Activated naive CD4-positive, alpha-beta T cell treated with anti-CD3 and anti-CD28 coated beads, Interleukin-2, amount 50 U/mL, for 24 hours (primary cell): Measurements from ENCODE around the gene MMP3.

Experiments
- H3K27ac Mint-ChIP-seq: one replicate; pipeline ENCODE4 v1.8.0; 2021; ENCODE audit warnings: mild to moderate bottlenecking, mixed read lengths
- H3K27me3 Mint-ChIP-seq: one replicate; pipeline ENCODE4 v1.8.0; 2021; ENCODE audit warnings: mixed read lengths
- H3K36me3 Mint-ChIP-seq: one replicate; pipeline ENCODE4 v1.8.0; 2021; ENCODE audit warnings: mixed read lengths
- H3K4me1 Mint-ChIP-seq: one replicate; pipeline ENCODE4 v1.8.0; 2021; ENCODE audit warnings: mixed read lengths
- H3K4me3 Mint-ChIP-seq: one replicate; pipeline ENCODE4 v1.8.0; 2021; ENCODE audit warnings: mild to moderate bottlenecking, mixed read lengths
- H3K9me3 Mint-ChIP-seq: one replicate; pipeline ENCODE4 v1.8.0; 2021; ENCODE audit warnings: mixed read lengths

MMP3 gene

DNA sequence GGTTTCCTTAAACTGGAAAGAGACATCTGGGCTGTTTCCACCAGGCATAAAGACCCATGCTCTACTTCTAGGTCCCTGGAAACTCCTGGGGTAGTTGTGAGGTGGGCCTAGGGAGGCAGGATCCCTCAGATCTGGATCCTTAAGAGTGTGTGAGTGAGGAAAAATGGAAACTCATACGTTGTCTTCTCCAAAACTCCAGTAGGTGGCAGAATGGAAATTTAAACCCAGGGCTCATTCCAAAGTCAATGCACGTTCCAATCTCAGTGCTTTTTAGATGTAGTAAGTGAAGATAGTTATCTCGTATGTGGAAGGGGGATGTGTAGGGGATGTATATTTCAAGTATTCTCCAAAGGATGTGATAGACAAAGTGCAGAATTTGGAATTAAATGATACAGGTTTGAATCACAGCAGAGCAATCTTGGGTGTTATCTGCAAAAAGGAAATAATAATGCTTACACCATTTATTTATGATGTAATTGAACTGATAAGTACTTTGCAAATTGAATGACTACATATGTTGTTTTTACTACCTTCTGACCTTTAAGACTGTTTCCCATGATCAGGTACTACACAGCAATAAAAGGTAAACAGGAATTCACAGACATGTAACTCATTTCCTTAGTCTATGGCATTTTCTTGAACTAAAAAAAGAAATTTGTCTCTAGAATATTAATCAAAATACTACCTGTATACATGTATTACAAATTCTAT lies 32.3 kb downstream of the MMP3 start:
- Mint-ChIP-seq H3K9me3 (no peaks in the 10 kb centered on the region), H3K4me3 (no peak overlapping the region), H3K36me3 (no peaks in the 10 kb centered on the region), H3K27me3 (peaks cover 1% of the 10 kb centered on the region), H3K4me1 (no peaks in the 10 kb centered on the region), H3K27ac (no peak overlapping the region)

DNA sequence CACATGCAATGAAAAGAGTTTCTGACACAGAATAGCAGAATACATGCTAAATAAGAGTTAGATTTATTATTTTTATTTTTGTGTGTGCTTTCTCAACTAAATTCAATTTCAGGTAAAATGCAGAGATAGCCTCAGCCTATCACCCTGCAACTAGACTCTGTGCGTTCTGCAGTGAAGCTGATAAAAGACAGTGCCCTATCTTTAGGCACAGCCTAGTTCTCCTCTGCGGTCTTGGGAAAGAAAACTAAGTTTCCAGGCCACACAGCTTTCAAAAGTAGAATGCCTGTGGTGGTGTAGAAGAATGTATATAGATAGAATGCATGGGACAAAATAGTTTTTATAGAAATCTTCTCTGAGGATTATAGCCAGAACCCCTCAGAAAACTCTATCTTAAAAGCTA lies 33.4 kb downstream of the MMP3 start:
- Mint-ChIP-seq H3K27me3 (peaks cover 1% of the 10 kb centered on the region), H3K9me3 (no peaks in the 10 kb centered on the region), H3K4me1 (no peaks in the 10 kb centered on the region), H3K27ac (no peak overlapping the region), H3K36me3 (no peaks in the 10 kb centered on the region), H3K4me3 (no peak overlapping the region)

DNA sequence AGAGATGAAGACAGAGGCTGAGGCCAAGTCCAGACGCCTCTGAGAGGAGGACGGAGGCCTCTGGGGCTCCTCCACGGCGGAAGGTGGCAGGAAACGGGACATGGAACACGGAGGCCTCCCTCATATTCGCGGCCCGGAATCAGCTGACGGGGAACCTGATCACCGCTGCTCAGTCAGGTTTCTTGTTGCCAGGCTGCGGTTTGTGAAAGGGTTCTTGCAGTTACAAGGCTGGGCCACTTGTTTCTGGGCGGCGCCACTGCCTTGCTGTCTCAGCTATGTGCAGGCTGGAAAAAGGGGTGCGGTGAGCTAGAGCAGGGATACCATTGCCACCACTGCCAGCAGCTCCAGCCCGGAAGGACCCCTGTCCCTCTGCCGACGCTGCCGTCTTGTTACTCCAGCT lies 35.5 kb downstream of the MMP3 start:
- H3K36me3 Mint-ChIP-seq = no peaks in the 10 kb centered on the region
- peaks cover 6% of the 10 kb centered on the region for H3K27me3 Mint-ChIP-seq
- H3K27ac Mint-ChIP-seq = no peak overlapping the region
- H3K4me3 Mint-ChIP-seq = no peak overlapping the region
- no peaks in the 10 kb centered on the region for H3K4me1 Mint-ChIP-seq
- H3K9me3 Mint-ChIP-seq = no peaks in the 10 kb centered on the region

DNA sequence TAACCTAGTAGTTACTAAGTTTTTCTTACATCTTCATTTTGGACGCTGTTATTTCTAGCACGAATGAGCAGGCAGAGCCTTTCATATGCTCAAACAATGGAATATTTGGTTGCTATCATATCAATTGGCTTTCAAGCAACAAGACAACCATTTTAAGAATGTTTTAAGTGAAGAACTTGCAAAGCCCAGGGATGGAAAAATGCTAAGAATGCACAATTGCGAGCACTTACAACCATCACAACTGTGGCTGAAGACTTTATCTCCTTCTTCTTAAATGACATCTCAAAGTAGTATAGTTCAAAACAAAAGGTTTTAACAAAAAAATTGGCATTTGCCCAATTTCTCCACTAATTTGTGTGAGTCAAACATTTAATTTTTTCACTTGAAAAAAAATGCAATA lies 37.1 kb downstream of the MMP3 start:
- Mint-ChIP-seq H3K4me1 (no peaks in the 10 kb centered on the region), H3K27me3 (peaks cover 9% of the 10 kb centered on the region), H3K9me3 (no peaks in the 10 kb centered on the region), H3K36me3 (no peaks in the 10 kb centered on the region), H3K4me3 (no peak overlapping the region), H3K27ac (no peak overlapping the region)

DNA sequence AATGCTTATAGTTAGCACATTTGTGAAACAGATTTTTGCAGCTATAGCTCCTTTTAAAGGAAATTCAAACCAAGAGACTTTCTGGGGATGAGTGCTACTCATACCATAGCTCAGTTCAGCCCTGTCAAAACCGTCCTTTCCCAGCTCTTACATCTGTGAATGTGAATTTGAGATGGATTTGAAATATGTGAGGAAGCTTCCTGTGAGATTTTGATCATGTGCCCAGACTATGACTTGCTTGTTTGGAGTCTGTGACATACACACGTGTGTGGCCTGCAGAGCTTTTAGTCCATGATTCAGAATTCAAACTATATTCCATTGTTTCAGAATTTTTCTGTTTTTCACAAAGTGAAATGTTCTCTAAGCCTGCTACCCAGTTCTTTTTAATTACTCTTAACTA lies 41.1 kb downstream of the MMP3 start:
- Mint-ChIP-seq H3K4me3 (no peak overlapping the region), H3K36me3 (no peaks in the 10 kb centered on the region), H3K27ac (no peak overlapping the region), H3K4me1 (no peaks in the 10 kb centered on the region), H3K9me3 (no peaks in the 10 kb centered on the region), H3K27me3 (peaks cover 8% of the 10 kb centered on the region)

DNA sequence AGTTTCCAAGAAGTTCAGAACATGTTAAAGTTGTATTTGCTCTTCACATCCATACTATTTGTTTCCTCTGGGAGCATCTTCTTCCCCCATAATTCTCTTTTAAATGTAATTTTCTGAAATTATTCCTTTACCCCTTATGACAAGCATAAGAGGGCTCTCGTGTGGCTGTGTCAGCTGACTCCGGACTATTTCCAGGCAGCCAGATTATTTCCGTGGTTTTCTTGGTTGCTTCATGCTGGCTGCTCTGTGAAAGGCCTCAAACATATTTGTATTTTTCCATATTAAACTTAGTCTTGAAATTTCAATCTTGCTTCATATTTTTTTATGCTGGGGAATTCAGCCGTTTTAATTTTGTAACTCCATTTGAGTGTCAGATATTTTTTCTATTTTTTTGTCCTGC lies 42.6 kb downstream of the MMP3 start:
- H3K27me3 Mint-ChIP-seq = peaks cover 8% of the 10 kb centered on the region
- H3K4me3 Mint-ChIP-seq = no peak overlapping the region
- no peak overlapping the region for H3K27ac Mint-ChIP-seq
- H3K9me3 Mint-ChIP-seq = no peaks in the 10 kb centered on the region
- H3K36me3 Mint-ChIP-seq = no peaks in the 10 kb centered on the region
- no peaks in the 10 kb centered on the region for H3K4me1 Mint-ChIP-seq

DNA sequence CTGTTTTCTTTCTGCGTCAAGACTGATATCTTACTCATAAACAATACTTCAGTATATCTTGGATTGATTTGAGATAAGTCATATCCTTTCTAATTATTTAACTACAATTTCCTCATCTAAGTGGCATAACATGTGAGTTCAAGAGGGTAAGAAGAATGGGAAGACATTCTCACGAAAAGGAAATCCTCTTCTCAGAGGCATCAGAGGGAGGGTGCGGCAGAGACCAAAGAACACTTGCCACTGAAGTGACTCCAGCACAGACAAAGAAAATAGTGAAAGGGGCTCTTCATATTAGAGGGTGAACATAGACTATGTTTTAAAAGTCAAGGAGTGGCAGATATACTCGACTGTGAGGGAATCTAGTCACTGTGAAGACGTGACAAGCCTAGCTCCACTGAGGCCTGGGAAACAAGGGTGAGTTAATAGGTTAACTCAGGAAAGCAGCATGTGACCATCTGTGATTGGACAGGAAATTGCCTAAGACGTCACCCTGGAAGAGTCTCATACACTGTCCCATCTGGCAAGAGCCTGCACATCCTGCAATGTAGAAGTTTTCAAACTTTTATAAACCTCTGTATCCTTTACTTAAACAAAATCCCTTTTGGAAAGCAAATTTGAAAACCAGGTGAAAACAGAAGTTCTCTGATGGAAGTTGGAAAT lies 43.6 kb downstream of the MMP3 start:
- H3K27me3 Mint-ChIP-seq = peaks cover 8% of the 10 kb centered on the region
- no peak overlapping the region for H3K27ac Mint-ChIP-seq
- H3K4me3 Mint-ChIP-seq = no peak overlapping the region
- H3K4me1 Mint-ChIP-seq = no peaks in the 10 kb centered on the region
- no peaks in the 10 kb centered on the region for H3K9me3 Mint-ChIP-seq
- no peaks in the 10 kb centered on the region for H3K36me3 Mint-ChIP-seq

DNA sequence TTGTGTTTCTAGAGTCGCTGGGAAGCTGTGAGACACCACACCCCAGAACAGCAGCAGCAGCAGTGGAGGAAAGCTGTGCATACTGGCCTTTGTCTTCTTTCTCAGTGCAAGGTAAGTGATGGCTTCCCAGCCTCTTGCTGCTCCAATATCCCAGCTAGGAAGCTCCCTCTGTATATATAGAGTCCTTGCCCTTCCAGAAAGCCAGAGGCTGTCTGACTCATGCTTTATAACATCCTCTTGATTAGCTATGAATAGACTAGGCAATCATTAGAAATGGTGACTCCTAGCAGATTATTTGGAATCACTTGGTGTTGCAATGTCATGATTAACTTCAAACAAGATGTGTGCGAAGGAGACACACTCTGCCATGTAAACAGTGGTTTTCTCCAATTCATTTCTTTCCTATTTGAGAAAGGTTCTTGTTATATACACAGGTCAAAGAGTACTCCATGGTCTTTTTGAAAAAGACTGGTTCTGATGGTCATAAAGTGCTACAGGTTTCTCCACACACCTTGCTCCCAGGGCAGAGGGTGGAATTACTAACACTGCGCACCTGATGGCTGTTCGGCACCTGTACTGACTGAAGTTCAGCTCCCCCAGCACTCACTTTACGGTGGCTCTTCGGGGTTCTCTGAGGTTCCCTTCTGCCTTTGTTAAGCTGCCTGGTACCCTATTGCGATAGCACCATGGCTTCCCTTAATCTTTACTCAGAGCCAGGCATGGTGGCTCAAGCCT lies 45.2 kb downstream of the MMP3 start, which contains the start of gene MMP1:
Gene MMP1, minus strand, starts transcription at position 149 of the 735 bp plus-strand sequence. Its CDS starts 68 bp downstream, at position 81.
- H3K4me3 Mint-ChIP-seq = no peak within 1 kb of the TSS
- peaks cover 4% of the 10 kb centered on the region for H3K27me3 Mint-ChIP-seq
- H3K36me3 Mint-ChIP-seq = no peaks in the 10 kb centered on the region
- no peak within 1 kb of the TSS for H3K27ac Mint-ChIP-seq
- H3K9me3 Mint-ChIP-seq = no peaks in the 10 kb centered on the region
- no peaks in the 10 kb centered on the region for H3K4me1 Mint-ChIP-seq

DNA sequence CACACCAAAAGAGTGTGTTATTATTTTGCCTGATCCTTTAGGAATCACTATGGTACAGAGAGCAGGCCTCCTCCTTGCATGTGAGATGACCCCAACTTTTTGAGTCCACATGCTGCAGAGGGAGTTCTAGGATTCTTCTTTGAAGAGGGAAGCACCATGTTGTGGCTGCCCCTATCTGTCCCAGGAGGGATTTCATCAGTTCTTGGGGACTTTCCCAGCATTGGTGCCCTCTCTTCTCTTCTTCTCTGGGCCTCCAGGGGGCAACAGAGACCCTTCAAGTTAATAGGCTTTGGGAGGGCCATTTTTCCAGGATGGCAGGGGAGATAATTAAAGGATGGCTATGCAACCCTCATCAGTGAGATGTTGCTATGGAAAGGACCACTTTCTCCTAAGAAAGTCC lies 49.0 kb downstream of the MMP3 start:
- Mint-ChIP-seq H3K4me3 (no peak overlapping the region), H3K4me1 (no peaks in the 10 kb centered on the region), H3K27ac (no peak overlapping the region), H3K27me3 (peaks cover 2% of the 10 kb centered on the region), H3K9me3 (no peaks in the 10 kb centered on the region), H3K36me3 (no peaks in the 10 kb centered on the region)

DNA sequence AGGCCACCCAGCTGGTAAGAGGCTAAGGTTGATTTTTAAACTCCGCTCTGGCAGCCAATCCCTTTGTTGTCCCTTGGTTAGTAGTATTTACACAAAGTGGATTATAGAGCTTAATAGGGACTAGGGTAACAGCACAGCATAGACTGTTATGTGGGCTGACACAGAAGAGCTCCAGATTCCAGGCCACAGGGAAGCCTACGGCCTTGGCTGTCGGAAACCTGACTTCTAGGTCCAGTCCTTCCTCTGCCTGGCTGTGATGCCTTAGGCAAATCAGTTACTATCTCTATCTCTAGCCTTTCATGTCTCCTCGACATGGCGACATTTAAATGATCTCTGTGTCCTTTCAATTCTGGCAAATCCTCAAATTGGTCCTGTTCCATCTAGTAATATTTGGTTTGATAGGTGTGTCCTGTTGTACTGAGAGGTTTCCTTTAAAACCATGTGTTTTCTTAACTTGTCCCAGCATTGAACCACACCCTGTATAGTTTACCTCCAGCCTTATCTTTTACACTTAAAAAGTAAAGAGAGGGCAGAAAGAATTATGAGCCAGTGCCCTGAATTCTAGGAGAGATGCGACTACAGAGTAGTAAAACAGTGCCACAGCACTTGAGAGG lies 49.6 kb downstream of the MMP3 start:
- Mint-ChIP-seq H3K27ac (no peak overlapping the region), H3K36me3 (no peaks in the 10 kb centered on the region), H3K9me3 (no peaks in the 10 kb centered on the region), H3K4me3 (no peak overlapping the region), H3K27me3 (peaks cover 2% of the 10 kb centered on the region), H3K4me1 (no peaks in the 10 kb centered on the region)

DNA sequence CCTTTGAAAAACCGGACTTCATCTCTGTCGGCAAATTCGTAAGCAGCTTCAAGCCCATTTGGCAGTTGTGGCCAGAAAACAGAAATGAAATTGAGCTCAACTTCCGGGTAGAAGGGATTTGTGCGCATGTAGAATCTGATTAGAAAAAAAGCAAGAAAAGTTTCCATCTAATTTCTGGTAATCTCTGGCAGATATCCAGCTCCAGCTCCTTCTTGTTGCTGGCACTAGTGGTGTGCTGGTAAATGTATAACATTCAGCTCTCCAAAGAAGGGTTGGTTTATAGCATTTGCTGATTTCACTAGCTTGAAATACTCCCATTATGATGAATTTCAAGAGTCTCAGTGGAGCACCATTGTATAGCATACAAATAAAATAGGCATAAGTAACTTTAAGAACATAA lies 50.8 kb downstream of the MMP3 start:
- Mint-ChIP-seq H3K4me3 (no peak overlapping the region), H3K27ac (no peak overlapping the region), H3K36me3 (no peaks in the 10 kb centered on the region), H3K4me1 (no peaks in the 10 kb centered on the region), H3K27me3 (peaks cover 2% of the 10 kb centered on the region), H3K9me3 (no peaks in the 10 kb centered on the region)

DNA sequence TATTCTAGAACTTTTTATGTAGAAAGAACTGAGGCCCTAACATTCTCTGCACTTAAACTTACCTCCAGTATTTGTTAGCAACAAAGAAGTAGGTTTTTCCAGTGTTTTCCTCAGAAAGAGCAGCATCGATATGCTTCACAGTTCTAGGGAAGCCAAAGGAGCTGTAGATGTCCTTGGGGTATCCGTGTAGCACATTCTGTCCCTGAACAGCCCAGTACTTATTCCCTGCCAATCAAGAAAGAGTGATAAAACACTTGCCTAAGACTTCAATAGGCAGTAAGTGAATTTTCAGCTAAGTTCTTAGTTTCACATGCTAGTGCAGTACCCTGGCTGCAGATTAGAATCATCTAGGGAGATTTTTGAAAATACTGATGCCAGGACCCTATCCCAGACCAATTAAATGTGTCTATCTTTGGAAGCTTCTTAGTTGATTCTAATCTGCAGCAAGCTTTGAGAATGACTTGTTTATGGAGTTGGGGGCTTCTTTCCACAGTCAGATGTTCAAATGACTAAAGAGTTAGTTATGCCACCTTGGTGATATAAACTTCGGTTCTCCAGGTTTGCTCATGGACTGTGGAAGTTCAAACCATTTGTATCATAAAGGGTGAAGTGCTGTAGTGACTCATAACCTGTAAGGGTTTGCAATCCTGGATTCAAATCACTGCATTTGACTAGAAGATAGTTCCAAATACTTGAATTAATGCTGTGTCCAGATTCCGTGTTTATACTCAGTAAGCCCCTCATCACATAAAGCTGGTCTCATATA lies 52.0 kb downstream of the MMP3 start:
- H3K4me3 Mint-ChIP-seq = no peak overlapping the region
- H3K27me3 Mint-ChIP-seq = peaks cover 2% of the 10 kb centered on the region
- no peak overlapping the region for H3K27ac Mint-ChIP-seq
- no peaks in the 10 kb centered on the region for H3K9me3 Mint-ChIP-seq
- H3K36me3 Mint-ChIP-seq = no peaks in the 10 kb centered on the region
- H3K4me1 Mint-ChIP-seq = no peaks in the 10 kb centered on the region

DNA sequence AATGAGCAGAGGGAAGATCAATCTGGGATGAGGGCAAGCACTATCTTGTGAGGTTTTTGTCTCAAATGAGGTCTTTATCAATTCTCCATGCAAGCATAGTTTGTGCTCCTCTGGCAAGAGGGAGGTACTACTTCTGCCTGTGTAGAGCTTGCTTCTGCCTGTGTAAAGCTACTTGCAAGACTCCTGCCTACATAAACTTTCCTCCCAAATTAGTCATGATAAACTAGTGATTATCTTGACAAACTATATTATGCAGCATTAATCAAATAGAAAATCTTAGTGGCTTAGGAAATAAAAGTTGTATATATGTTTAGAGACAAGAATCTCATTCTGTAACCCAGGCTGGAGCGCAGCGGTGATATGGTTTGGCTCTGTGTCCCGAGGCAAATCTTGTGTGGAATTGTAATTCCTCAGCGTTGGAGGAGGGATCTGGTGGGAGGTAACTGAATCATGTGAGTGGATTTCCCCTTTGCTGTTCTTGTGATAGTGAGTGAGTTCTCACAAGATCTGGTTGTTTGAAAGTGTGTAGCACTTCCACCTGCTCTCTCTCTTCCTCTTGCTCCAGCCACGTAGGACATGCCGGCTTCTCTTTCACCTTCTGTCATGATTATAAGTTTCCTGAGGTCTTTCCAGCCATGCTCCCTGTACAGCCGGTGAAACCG lies 54.9 kb downstream of the MMP3 start:
- H3K9me3 Mint-ChIP-seq = no peaks in the 10 kb centered on the region
- no peak overlapping the region for H3K27ac Mint-ChIP-seq
- no peaks in the 10 kb centered on the region for H3K36me3 Mint-ChIP-seq
- no peaks in the 10 kb centered on the region for H3K4me1 Mint-ChIP-seq
- peaks cover 3% of the 10 kb centered on the region for H3K27me3 Mint-ChIP-seq
- no peak overlapping the region for H3K4me3 Mint-ChIP-seq
